GM19239 (cell line): ENCODE measurements around the gene KNDC1.
"Not testable (repeated sequence)": the region's sequence is repeated elsewhere in the genome, so short reads cannot be mapped to it uniquely, and the experiment has no call there.

ENCODE experiments used
- DNase-seq: peaks from one replicate; pipeline ENCODE4 v3.0.0; 2011; ENCODE audit warnings: low spot score; ENCODE audit not compliant: insufficient read length
- FAIRE-seq: peaks from 2 replicates; lab custom pipeline; 2011; peaks lifted over from hg19 to GRCh38; lab: Jason Lieb, UNC

KNDC1 gene

DNA sequence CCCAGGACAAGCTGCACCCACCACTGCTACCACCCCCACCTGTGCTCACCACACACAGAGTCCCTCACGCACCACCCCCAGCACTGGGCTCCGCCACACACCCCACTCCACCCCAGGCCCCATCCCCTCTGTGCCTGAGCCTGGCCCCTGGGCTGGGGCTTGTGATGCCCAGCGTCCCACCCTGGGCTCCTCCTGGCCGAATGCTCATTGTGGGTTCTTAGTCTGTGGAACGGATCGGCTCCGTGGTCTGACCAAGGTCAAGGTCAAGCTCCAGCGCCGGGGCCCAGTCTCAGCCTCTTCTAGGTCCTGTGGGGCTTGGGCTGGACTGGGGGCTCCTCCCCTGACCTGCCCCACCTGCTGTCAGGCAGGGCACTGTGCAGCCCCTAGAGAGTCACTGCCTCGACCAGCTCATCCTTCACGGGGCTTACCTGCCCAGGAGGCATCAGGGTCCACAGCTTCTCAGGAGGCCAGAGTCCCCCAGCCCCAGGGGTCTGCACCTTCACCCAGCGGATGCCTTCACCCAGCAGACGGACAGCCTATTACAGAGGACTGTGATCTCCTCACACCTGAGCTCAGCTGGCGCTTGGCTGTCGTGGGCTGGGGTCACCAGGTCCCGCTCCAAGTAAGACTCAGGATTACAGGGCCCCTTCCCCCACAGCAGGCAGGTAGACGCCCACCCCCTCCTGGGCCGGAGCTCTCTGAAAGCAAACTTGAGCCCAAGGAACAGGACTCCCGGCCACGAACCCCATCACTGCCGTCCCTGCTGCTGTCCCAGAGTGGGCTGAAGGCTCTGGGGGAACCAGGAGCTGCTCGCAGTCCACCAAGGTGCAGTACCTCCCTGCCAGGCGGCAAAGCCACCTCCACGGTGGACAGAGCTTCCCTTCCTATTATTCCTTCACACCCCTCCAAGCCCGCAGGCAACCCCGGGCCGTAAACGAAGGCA is 54.7 kb downstream of the KNDC1 start:
- no peak for DNase-seq
- no peak for FAIRE-seq

GRCh38 chr10:133215586-133215985 is 55.6 kb downstream of the KNDC1 start:
- DNase-seq (no peak), FAIRE-seq (no peak)

DNA sequence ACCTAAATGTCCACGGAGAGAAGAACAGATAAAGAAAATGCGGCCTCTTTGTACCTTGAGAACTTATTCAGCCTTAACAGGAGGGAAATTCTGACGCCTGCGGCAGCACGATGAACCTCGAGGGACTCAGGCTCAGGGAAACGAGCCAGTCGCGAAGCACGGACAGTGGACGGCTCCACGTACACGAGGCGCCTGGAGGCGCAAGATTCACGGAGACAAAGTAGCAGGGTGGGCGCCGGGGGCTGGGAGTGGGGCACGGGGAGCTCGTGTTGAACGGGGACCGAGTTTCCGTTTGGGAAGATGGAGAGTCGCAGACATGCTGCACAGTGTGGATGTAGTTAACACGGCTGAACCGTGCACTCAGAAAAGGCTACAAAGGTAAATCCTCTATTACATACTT is 56.8 kb downstream of the KNDC1 start:
- FAIRE-seq (no peak), DNase-seq (no peak)

GRCh38 chr10:133217800-133218589 is 58.0 kb downstream of the KNDC1 start:
- FAIRE-seq (no peak), DNase-seq (no peak)

DNA sequence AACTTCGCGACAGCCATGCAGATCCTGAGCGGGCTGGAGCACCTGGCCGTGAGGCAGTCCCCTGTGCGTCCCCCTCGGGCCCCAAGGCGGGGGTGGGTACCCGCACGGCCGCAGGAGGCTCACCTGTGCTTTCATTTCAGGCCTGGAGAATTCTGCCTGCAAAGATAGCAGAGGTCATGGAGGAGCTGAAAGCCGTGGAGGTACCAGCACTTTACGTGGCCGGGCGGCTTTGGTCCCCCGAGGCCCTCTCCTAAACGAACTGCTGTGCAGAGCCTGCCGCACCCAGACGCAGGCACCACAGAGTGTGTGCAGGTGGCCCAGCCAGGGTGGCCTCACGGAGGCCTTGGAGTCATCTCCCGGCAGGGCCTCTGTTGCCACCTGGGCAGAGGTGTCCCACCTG is 58.9 kb downstream of the KNDC1 start:
- FAIRE-seq (no peak), DNase-seq (no peak)

DNA sequence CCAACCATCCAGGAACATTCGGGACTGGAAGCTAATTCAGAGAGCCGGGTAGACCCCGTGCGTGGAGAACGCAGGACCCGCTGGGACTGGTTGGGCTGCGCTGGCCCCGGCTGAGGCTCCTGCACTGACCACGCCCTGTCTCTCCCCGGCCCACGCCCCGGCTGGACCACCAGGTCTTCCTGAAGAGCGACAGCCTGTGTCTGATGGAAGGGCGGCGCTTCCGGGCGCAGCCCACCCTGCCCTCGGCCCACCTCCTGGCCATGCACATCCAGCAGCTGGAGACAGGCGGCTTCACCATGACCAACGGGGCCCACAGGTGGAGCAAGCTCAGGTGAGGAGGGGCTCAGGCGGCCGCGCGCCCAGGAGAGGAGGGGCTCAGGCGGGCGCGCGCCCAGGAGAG is 59.8 kb downstream of the KNDC1 start:
- FAIRE-seq (no peak), DNase-seq (no peak)

DNA sequence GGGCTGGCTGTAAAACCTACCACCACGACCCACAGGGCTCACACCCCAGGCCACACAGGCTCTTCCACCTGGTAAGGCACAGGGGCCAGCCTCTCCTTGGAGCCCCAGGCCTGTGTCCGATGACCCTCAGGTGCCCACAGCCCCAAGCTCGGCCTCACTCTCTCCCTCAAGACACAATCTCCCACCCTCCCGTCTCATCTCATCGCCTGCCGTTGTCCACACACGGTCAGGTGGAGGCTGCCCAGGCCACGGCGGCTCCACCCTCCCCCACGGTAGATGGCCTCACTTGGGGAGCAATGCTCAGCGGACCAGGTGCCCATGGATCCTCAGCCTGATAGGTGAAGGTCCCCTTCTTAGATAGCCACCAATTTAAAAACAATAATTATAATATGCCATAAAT is 61.3 kb downstream of the KNDC1 start:
- no peak for FAIRE-seq
- no peak for DNase-seq

DNA sequence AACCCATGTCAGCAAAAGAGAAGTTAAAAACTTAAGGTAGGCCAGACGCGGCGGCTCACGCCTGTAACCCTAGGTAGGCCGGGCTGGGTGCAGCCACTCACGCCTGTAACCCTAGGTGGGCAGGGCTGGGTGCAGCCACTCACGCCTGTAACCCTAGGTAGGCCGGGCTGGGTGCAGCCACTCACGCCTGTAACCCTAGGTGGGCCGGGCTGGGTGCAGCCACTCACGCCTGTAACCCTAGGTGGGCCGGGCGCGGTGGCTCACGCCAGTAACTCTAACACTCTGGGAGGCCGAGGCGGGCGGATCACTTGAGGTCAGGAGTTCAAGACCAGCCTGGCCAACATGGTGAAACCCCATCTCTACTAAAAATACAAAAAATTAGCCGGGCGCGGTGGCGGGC is 61.7 kb downstream of the KNDC1 start:
- not testable (repeated sequence) for DNase-seq, FAIRE-seq

DNA sequence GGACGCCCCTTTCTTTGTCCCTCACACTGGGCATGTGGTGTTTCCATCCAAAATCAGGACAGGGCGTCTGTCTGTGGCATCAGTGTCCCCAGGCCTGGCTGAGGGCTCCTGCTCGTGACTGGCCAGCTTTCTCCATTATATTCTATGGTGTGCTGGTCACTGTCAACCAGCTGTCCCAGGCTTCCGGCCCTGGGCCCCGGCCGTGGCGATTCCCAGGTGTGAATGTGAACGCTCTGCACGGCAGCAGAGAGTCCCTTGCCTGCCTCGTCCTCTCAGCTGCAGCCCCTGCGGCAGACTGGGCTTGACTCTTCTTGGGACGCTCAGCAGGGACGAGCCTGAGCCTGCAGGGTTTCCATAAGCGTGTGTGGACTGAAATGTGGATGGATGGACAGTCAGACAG is 64.1 kb downstream of the KNDC1 start:
- DNase-seq (no peak), FAIRE-seq (no peak)

- no peak for FAIRE-seq
- no peak for DNase-seq
These were observed 64.8 kb downstream of the KNDC1 start for GRCh38 chr10:133224756-133225372.

DNA sequence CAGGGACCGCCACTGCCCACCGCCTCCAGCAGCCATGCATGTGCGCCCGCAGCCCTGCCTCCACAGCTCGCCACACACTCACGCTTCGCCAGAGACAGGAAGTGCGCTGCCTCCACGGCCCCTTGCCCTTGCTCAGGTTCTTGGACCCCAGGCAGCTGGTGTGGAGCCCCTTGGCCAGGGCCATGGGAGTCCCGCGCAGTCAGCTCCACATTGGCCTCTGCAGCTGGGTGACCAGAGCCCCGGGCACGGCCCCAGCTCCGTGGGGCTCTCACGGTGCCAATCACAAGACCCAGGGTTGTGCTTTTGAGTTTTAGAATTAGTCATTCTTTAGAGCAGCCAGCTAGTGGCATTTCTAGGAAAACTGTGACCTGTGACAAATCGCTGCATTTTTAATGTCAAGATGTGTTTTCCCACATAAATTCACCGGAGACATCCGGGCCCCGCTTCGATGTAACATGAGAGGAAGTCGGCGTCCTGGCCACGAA is 65.7 kb downstream of the KNDC1 start:
- DNase-seq (no peak), FAIRE-seq (no peak)

DNA sequence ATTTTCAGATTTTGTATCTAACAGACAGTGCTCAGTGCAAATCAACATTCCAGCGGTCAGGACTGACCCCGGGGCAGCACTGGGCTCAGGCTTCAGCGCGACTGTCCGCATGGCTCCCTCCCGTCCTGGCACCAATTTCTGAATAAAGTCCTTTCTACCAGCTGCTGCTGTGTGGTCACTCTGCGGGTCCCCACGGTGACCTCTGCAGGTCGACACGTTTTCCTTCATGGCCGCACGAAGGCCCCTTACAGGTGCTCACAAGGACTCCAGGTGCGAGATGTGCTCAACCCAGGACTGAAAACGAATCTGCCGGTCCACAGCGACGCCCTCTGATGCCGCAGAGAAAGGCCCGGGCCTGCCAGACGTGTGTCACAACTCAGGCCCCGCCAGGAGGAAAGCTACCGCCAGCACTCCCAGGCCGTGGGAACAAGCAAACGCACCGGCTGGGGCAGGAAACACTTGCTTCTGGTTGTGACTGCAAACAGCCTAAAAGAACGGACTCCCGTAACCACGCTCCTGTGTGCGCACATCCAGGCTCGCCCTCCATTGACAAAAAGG is 66.3 kb downstream of the KNDC1 start:
- DNase-seq (no peak), FAIRE-seq (no peak)

- FAIRE-seq (no peak), DNase-seq (no peak)
These were observed 67.2 kb downstream of the KNDC1 start for GRCh38 chr10:133227256-133227655.

GRCh38 chr10:133229265-133230043 is 69.4 kb downstream of the KNDC1 start:
- FAIRE-seq (no peak), DNase-seq (no peak)

GRCh38 chr10:133230044-133230361 is 70.0 kb downstream of the KNDC1 start, which contains the start of gene UTF1:
Gene UTF1, plus strand, starts transcription at chr10:133230217. Its CDS starts 72 bp downstream, at chr10:133230289.
- FAIRE-seq = no peak
- DNase-seq = no peak

GRCh38 chr10:133230387-133231195 is 70.6 kb downstream of the KNDC1 start:
- FAIRE-seq (no peak), DNase-seq (no peak)

DNA sequence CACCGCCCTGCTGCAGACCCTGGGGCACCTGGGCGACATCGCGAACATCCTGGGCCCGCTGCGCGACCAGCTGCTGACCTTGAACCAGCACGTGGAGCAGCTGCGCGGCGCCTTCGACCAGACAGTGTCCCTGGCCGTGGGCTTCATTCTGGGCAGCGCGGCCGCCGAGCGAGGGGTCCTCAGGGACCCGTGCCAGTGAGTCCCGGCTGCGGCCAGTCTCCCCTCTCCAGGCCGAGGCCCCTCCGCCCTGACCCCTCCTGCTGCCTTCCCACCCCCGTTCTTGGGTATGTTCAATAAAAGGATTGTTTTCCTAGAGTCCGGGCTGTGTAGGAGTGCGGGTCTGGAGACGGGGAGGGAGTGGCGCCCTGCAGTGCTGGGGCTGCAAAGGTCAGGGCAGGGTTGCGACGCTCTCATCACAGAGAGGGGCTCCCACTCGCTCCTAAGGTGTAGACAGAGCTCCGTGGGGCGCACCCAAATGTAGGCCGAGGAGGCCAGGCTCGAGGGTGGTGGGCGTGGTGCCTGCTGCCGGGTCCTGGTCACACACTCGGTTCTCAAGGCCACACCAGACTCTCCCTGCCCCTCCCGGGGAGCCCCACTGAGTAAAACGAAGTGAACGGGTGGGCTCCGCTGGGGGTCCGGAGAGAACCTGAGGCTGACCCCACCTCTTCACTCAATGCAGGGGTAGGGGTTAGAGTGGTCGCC is 71.4 kb downstream of the KNDC1 start:
- no peak for DNase-seq
- no peak for FAIRE-seq

DNA sequence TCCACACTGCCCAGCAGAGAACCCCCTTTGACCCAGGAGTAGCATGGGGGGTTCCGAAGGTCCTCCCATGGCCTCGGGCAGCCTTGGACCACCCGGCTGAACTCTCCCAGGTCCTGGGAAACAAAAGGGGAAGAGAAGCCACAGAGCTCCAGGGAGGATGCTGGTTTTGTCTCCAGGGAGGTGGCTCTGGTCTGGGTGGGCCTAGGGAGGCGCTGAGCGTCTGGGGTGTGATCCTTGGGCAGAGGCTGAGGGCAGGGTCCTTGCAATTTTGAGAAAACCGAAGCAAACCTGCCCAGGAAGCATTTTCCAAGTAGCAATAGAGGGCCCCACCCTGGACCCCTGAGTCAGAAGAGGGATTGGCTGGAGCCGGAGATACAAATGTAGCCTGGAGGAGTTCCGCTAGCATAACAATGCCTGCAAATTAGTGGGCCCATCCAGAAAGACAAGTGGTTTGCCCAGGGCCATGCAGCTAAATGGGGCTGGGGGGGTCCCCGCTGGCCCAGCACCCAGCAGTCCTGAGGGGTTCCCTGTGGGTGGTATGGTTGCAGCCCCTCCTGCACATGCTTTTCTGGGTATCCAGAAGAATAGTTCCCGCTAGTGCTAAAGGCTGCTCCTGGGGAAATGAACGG is 72.0 kb downstream of the KNDC1 start:
- FAIRE-seq (no peak), DNase-seq (no peak)
